GM12864 (cell line): ENCODE results near the gene SUN1.

ENCODE experiments used
- DNase-seq: peaks from one replicate; pipeline ENCODE4 v3.0.0-alpha.2; 2011; ENCODE audit warnings: low read depth
- H3K4me3 ChIP-seq: 2 replicates; pipeline ENCODE4 v1.5.1; 2011; ENCODE audit warnings: mild to moderate bottlenecking, low read depth, low read length, control low read depth
- CTCF ChIP-seq: IDR thresholded peaks from 2 replicates; pipeline ENCODE4 v1.5.1; 2011; ENCODE audit warnings: low read depth, mild to moderate bottlenecking, moderate library complexity, low read length, control low read depth, inconsistent platforms; ENCODE audit errors: missing control alignments

Gene SUN1

DNA sequence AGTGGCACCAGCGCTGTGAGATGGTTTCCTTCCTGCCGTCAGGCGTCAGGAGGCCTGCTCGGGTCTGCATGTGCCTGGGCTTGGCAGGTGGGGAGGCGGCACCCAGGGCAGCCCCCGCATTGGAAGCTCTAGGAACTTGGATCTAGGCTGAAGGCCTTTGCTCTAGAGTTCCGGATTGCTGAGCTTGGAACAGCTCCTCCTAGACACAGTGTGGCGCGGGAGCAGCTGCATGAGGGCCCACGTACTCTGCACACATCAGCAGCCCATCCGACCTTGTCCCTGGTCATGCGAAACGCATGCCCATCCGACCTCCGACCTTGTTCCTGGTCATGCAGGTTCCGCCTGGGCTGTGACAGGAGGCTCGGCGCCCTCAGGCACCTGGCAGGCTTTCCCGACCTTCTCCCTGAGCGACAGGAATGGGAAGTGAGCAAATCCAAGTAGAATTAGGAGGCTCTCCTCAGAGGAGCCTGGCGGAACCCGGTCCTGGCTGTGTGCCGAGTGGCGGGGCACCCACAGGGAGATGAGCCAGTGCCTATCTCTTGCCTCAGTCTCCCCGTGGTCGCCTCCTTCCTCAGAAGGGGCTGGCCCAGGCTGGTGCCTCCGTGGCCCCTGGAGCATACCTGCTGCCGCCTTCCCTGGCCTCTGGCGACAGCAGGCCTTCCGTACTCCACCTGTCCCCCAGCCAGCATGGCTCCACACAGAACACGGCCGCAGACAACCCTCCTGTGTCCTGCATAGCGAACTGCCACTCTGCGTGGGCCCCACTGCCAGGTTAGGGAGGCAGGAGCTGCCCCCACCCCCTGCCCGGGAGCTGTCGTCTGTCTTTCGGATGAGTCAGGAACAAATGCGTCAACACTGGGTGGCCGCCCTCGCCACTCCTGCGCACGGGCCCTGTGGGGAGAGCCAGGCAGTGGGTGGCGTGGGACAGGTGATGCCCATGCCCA lies 56.1 kb downstream of the SUN1 start:
- no peak for DNase-seq
- H3K4me3 ChIP-seq: no peak overlapping the region

GRCh38 chr7:889025-889390 lies 56.7 kb downstream of the SUN1 start:
- TF ChIP-seq CTCF: no peak
- no peak overlapping the region for H3K4me3 ChIP-seq
- DNase-seq: no peak

More for the DNA sequence above, 56.1 kb downstream of the SUN1 start:
- TF ChIP-seq CTCF: no peak

DNA sequence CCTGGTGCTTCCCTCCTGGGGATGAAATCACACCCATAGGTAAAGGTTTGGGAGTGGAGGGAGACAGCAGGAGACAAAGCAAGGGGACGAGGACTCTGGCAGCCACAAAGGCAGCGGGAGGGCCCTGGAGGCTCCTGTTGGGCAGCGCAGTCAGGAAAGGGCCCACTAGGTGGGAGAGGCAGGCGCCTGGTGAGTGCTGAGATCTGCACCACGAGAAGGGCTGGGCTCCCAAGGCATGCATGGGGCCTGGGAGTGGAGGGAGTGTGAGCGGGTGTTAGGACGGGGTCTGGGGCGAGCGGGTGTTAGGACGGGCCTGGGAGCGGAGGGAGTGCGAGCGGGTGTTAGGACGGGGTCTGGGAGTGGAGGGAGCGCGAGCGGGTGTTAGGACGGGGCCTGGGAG lies 57.1 kb downstream of the SUN1 start:
- no peak for TF ChIP-seq CTCF
- DNase-seq: no peak
- no peak overlapping the region for H3K4me3 ChIP-seq

- no peak for DNase-seq
- no peak for TF ChIP-seq CTCF
Observed at GRCh38 chr7:890868-891267, 58.6 kb downstream of the SUN1 start.

DNA sequence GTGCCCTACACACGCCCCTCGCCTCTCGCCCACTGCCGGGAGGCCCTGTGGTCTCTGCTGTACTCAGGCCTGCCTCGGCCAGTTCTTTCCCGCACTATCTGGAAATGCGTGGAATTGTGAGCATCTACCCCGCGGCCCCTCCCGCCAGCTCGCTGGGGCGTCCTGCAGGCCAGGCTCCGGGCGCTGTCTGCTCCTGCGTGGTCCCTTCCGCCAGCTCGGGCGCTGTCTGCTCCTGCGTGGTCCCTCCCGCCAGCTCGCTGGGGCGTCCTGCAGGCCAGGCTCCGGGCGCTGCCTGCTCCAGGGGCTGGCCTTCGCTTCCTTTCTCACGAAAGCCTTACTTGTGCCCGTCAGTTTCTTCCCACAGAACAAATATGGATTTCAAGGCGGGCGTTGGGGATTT lies 59.0 kb downstream of the SUN1 start:
- H3K4me3 ChIP-seq: no peak overlapping the region
- DNase-seq: no peak
- TF ChIP-seq CTCF: no peak

More at GRCh38 chr7:890868-891267, 58.6 kb downstream of the SUN1 start:
- H3K4me3 ChIP-seq: no peak overlapping the region

DNA sequence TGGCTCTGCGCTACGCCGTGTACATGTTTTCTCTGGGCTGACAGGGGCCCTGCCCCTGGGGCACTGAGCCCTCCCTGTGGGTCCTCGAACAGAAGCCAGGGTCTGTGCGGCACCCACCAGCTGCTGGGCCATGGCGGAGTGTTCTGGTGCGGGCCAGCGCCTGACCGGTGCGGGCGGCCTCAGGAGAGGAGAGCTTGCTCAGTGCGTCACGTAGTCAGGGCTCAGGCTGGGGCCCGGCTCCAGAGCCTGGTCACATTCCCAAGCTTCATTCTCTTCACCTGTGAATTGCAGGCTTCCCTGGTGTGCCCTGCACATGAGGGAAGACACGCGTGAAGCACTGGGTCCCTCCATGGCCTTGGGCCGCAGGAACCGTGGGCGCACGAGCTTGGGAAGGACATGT lies 59.5 kb downstream of the SUN1 start:
- TF ChIP-seq CTCF: no peak
- DNase-seq: no peak
- no peak overlapping the region for H3K4me3 ChIP-seq
